GM06990 (cell line): ENCODE measurements around the gene ITIH5.
"Not testable (repeated sequence)": the region's sequence is repeated elsewhere in the genome, so short reads cannot be mapped to it uniquely, and the experiment has no call there.

Experiments
- DNase-seq: peaks from one replicate; pipeline ENCODE4 v3.0.0-alpha.2; 2011; ENCODE audit not compliant: insufficient read length; ENCODE audit errors: extremely low read depth
- H3K27me3 ChIP-seq: replicated peaks from 2 replicates; pipeline ENCODE4 v1.6.0; 2011; ENCODE audit warnings: low read length; ENCODE audit not compliant: control insufficient read depth, insufficient read depth
- H3K36me3 ChIP-seq: 2 replicates; pipeline ENCODE4 v1.5.1; 2011; ENCODE audit warnings: low read length; ENCODE audit not compliant: control insufficient read depth, insufficient read depth
- H3K4me3 ChIP-seq: replicated peaks from 2 replicates; pipeline ENCODE4 v1.5.1; 2011; ENCODE audit warnings: low read depth, mild to moderate bottlenecking, control low read depth, low read length
- CTCF ChIP-seq: IDR thresholded peaks from 2 replicates; pipeline ENCODE4 v1.5.1; 2011; ENCODE audit warnings: low read length, control low read depth, mild to moderate bottlenecking, inconsistent platforms; ENCODE audit not compliant: insufficient read depth, poor library complexity, severe bottlenecking

The ITIH5 gene

GRCh38 chr10:7659560-7659959, 7.2 kb downstream of the ITIH5 start:
- TF ChIP-seq CTCF, result no peak
- Histone ChIP-seq H3K27me3 (0 out of 2 replicates have a peak, but pooled peaks cover 1% of the 10 kb centered on the region), H3K4me3 (no peak overlapping the region), H3K36me3 (no peaks in the 10 kb centered on the region)
- no peak for DNase-seq

GRCh38 chr10:7657552-7657951, 9.2 kb downstream of the ITIH5 start:
- H3K4me3 ChIP-seq, result no peak overlapping the region
- DNase-seq, result no peak
- no peaks in the 10 kb centered on the region for H3K36me3 ChIP-seq
- no peak for TF ChIP-seq CTCF
- H3K27me3 ChIP-seq, result 0 out of 2 replicates have a peak, but pooled peaks cover 1% of the 10 kb centered on the region

- H3K27me3 ChIP-seq, H3K4me3 ChIP-seq, H3K36me3 ChIP-seq, DNase-seq: not testable (repeated sequence)
Measured at GRCh38 chr10:7657079-7657478, 9.7 kb downstream of the ITIH5 start.

GRCh38 chr10:7651853-7652470, 14.8 kb downstream of the ITIH5 start:
- Histone ChIP-seq H3K27me3 (no peaks in the 10 kb centered on the region; the same call in 1 of the 2 replicates), H3K4me3 (no peak overlapping the region), H3K36me3 (no peaks in the 10 kb centered on the region)
- TF ChIP-seq CTCF, result no peak
- no peak for DNase-seq

- no peak overlapping the region for H3K4me3 ChIP-seq
- no peak for TF ChIP-seq CTCF
- no peak for DNase-seq
- no peaks in the 10 kb centered on the region; the same call in 1 of the 2 replicates for H3K27me3 ChIP-seq
- H3K36me3 ChIP-seq, result no peaks in the 10 kb centered on the region
Measured at GRCh38 chr10:7649673-7650300, 17.0 kb downstream of the ITIH5 start.

GRCh38 chr10:7647062-7647664, 19.6 kb downstream of the ITIH5 start:
- no peak for DNase-seq
- Histone ChIP-seq H3K36me3 (no peaks in the 10 kb centered on the region), H3K27me3 (no peaks in the 10 kb centered on the region; the same call in 1 of the 2 replicates), H3K4me3 (no peak overlapping the region)
- no peak for TF ChIP-seq CTCF
